ENCODE data around the gene ROR2.

Gene ROR2

DNA sequence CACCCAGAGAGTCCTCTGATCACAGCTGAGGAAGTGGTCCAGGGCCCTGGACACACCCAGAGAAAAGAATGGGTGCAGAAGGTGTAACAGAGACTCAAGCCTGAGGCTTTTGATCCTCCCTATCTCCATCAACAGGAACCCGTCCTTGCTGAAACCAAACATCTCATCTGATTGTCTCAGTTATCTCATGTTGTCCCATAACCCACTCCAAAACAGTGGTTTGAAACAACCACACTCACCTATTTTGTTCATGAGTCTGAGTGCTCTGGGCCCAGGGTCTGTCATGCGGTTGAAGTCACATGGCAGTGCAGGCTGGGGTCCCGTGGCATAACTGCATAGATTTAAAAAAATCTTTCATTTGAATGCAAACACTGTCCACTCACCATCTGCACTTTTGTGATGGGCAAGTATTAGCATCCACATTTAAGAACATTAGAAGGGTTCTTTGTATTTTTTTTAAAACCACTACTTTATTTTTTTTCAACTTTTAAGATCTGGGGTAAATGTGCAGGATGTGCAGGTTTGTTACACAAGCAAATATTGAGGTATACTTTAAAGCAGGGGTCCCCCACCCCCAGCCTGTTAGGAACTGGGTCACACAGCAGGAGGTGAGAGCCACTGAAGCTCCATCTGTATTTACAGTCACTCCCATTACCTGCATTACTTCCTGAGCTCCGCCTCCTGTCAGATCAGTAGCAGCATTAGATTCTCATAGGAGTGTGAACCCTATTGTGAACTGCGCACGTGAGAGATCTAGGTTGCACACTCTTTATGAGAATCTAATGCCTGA, 255.8 kb downstream of the ROR2 start:
- DNase-seq (ENCODE audit: extremely low spot score) = no peak
- CTCF ChIA-PET = no interaction called here
- POLR2A ChIA-PET = no interaction called here
- no peak for TF ChIP-seq BHLHE40 (IDR thresholded peaks at IDR 0.05; ENCODE audit: borderline replicate concordance)

DNA sequence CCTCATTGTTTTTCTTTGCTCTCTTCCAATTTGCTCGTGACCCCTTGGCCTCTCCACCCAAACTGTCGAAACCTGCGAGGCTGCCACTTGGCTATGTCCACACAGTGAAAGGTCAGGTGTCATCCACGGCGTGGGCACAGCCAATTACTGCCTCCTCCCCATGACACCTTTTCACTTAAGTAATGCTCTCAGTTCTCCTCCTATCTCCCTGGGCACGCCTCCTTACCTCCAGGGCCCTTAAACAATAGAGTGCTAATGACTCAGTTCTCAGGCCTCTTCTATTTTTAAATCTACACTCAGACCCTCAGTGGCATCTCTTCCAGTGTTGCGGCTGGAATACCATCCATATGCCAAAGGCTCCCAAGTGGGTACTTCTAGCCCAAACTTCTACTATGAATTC, 256.8 kb downstream of the ROR2 start:
- TF ChIP-seq HDGF (IDR thresholded peaks at IDR 0.05; ENCODE audit: borderline replicate concordance) (no peak), ARNT (IDR thresholded peaks at IDR 0.05) (no peak), ELF4 (IDR thresholded peaks at IDR 0.05) (no peak), FOXM1 (IDR thresholded peaks at IDR 0.05; ENCODE audit: borderline replicate concordance) (no peak), SP1 (IDR thresholded peaks at IDR 0.05) (no peak), ZNF384 (IDR thresholded peaks at IDR 0.05) (no peak), CTBP1 (IDR thresholded peaks at IDR 0.05; ENCODE audit: borderline replicate concordance) (no peak), FOXA1 (IDR thresholded peaks at IDR 0.05) (no peak), BHLHE40 (IDR thresholded peaks at IDR 0.05; ENCODE audit: borderline replicate concordance) (no peak), FOXK2 (IDR thresholded peaks at IDR 0.05) (no peak), L3MBTL2 (conservative IDR thresholded peaks at IDR 0.05) (no peak), SUZ12 (IDR thresholded peaks at IDR 0.05) (no peak), PKNOX1 (IDR thresholded peaks at IDR 0.05) (no peak), TARDBP (IDR thresholded peaks at IDR 0.05) (no peak), LEF1 (IDR thresholded peaks at IDR 0.05; ENCODE audit: borderline replicate concordance) (no peak), NFRKB (IDR thresholded peaks at IDR 0.05) (no peak)
- POLR2A ChIA-PET = no interaction called here
- CTCF ChIA-PET = no interaction called here
- no peak for DNase-seq (ENCODE audit: extremely low spot score)

DNA sequence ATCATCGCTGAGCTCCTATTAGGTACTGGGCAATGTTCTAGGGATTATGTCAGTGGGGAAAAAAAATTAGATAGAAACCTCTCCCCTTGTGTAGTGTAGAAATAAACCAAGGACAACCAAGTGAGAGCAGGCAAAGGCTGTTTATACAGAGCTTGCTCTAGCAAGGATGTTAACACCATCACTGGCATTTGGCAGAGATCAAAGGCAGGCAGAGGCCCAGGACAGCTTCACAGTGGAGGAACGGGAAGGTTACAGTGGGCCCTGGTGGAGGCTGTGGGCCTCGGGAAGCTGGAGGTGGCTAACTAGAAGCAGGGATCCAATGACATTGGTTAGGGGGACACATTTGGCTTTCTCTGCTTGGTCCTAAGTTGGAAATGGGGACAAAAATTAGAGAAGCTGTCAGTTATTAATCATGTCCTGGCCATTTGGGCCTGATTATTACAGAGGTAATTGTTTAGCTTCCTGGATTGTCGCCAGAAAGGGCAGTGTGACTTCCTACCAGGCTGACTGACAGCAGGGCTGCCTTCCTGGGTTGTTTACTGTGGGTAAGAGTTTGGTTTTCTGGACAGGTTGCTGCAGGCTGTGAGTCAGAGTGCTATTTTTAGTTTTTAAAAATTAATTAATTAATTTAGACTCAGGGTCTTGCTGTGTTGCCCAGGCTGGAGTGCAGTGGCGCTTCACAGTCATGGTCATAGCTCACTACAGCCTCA, 259.3 kb downstream of the ROR2 start:
- ChIA-PET CTCF (no interaction called here), POLR2A (no interaction called here)
- TF ChIP-seq CTBP1 (IDR thresholded peaks at IDR 0.05; ENCODE audit: borderline replicate concordance) (no peak), ZNF384 (IDR thresholded peaks at IDR 0.05) (no peak), FOXM1 (IDR thresholded peaks at IDR 0.05; ENCODE audit: borderline replicate concordance) (no peak), NFRKB (IDR thresholded peaks at IDR 0.05) (no peak), PKNOX1 (IDR thresholded peaks at IDR 0.05) (no peak), HDGF (IDR thresholded peaks at IDR 0.05; ENCODE audit: borderline replicate concordance) (no peak), FOXK2 (IDR thresholded peaks at IDR 0.05) (no peak), BHLHE40 (IDR thresholded peaks at IDR 0.05; ENCODE audit: borderline replicate concordance) (no peak), SUZ12 (IDR thresholded peaks at IDR 0.05) (no peak), ARNT (IDR thresholded peaks at IDR 0.05) (no peak), LEF1 (IDR thresholded peaks at IDR 0.05; ENCODE audit: borderline replicate concordance) (no peak), SP1 (IDR thresholded peaks at IDR 0.05) (no peak), L3MBTL2 (conservative IDR thresholded peaks at IDR 0.05) (no peak), FOXA1 (IDR thresholded peaks at IDR 0.05) (no peak), TARDBP (IDR thresholded peaks at IDR 0.05) (no peak), ELF4 (IDR thresholded peaks at IDR 0.05) (no peak)
- DNase-seq (ENCODE audit: extremely low spot score) = no peak

- no peak for DNase-seq (ENCODE audit: extremely low spot score)
- ChIA-PET CTCF (no interaction called here), POLR2A (no interaction called here)
- no peak for TF ChIP-seq ELF4 (IDR thresholded peaks at IDR 0.05)
- no peak for TF ChIP-seq HDGF (IDR thresholded peaks at IDR 0.05; ENCODE audit: borderline replicate concordance)
- no peak for TF ChIP-seq PKNOX1 (IDR thresholded peaks at IDR 0.05)
- TF ChIP-seq BHLHE40 (IDR thresholded peaks at IDR 0.05; ENCODE audit: borderline replicate concordance) = no peak
- no peak for TF ChIP-seq ARNT (IDR thresholded peaks at IDR 0.05)
- TF ChIP-seq FOXM1 (IDR thresholded peaks at IDR 0.05; ENCODE audit: borderline replicate concordance) = no peak
- TF ChIP-seq TARDBP (IDR thresholded peaks at IDR 0.05) = no peak
- TF ChIP-seq NFRKB (IDR thresholded peaks at IDR 0.05) = no peak
- TF ChIP-seq FOXK2 (IDR thresholded peaks at IDR 0.05) = no peak
- no peak for TF ChIP-seq L3MBTL2 (conservative IDR thresholded peaks at IDR 0.05)
- TF ChIP-seq CTBP1 (IDR thresholded peaks at IDR 0.05; ENCODE audit: borderline replicate concordance) = no peak
- no peak for TF ChIP-seq FOXA1 (IDR thresholded peaks at IDR 0.05)
- TF ChIP-seq LEF1 (IDR thresholded peaks at IDR 0.05; ENCODE audit: borderline replicate concordance) = no peak
- no peak for TF ChIP-seq SUZ12 (IDR thresholded peaks at IDR 0.05)
- no peak for TF ChIP-seq SP1 (IDR thresholded peaks at IDR 0.05)
- TF ChIP-seq ZNF384 (IDR thresholded peaks at IDR 0.05) = no peak
Measured at GRCh38 chr9:91689006-91689405, 261.0 kb downstream of the ROR2 start.

- no peak for TF ChIP-seq HDGF (IDR thresholded peaks at IDR 0.05; ENCODE audit: borderline replicate concordance)
- TF ChIP-seq ELF4 (IDR thresholded peaks at IDR 0.05) = no peak
- TF ChIP-seq BHLHE40 (IDR thresholded peaks at IDR 0.05; ENCODE audit: borderline replicate concordance) = no peak
- TF ChIP-seq FOXK2 (IDR thresholded peaks at IDR 0.05) = no peak
- TF ChIP-seq FOXM1 (IDR thresholded peaks at IDR 0.05; ENCODE audit: borderline replicate concordance) = no peak
- no peak for TF ChIP-seq FOXA1 (IDR thresholded peaks at IDR 0.05)
- no peak for TF ChIP-seq PKNOX1 (IDR thresholded peaks at IDR 0.05)
- CTCF ChIA-PET = interaction anchor here (0.6 to 1.2 kb wide), 2 partner anchors 84 to 768 kb away, joined by 3 read pairs; no protein-coding TSS in a partner anchor
- DNase-seq (ENCODE audit: extremely low spot score) = no peak
- POLR2A ChIA-PET = no interaction called here
Measured at GRCh38 chr9:91683269-91683668, 266.8 kb downstream of the ROR2 start.

All from HEK293T (cell line).